Hepatocyte (in vitro differentiated cells): Measurements from ENCODE around the gene OR5B12. TPM values are rescaled to one million over a fixed set of nuclear protein-coding genes. Genes with fewer than 3 reads are reported as not detected.
"Not testable (repeated sequence)": the region's sequence is repeated elsewhere in the genome, so short reads cannot be mapped to it uniquely, and the experiment has no call there.

Experiments used
- DNase-seq: peaks from one replicate; pipeline ENCODE4 v3.0.0-alpha.2; 2016; ENCODE audit warnings: low spot score
- H2AFZ ChIP-seq: fragments of 200-600 bp; sonication (generic); 2 replicates; pipeline ENCODE4 v1.6.0; 2016; ENCODE audit warnings: antibody characterized with exemption, mild to moderate bottlenecking
- H3K27ac ChIP-seq: fragments of 200-600 bp; sonication (generic); 2 replicates; pipeline ENCODE4 v1.5.1; 2016; ENCODE audit warnings: mild to moderate bottlenecking
- H3K27me3 ChIP-seq: fragments of 200-600 bp; sonication (generic); 2 replicates; pipeline ENCODE4 v1.6.1; 2016
- H3K36me3 ChIP-seq: fragments of 200-600 bp; sonication (generic); replicated peaks from 2 replicates; pipeline ENCODE4 v1.5.1; 2016; ENCODE audit warnings: low read depth; ENCODE audit not compliant: insufficient read depth
- H3K4me1 ChIP-seq: fragments of 200-600 bp; sonication (generic); 2 replicates; pipeline ENCODE4 v1.5.1; 2016; ENCODE audit warnings: mild to moderate bottlenecking, moderate library complexity; ENCODE audit not compliant: insufficient read depth
- H3K4me2 ChIP-seq: fragments of 200-600 bp; sonication (generic); 2 replicates; pipeline ENCODE4 v1.6.0; 2016
- H3K4me3 ChIP-seq: fragments of 200-600 bp; sonication (generic); 2 replicates; pipeline ENCODE4 v1.5.1; 2016; ENCODE audit warnings: mild to moderate bottlenecking
- H3K79me2 ChIP-seq: fragments of 200-600 bp; sonication (generic); 2 replicates; pipeline ENCODE4 v1.6.0; 2017; ENCODE audit warnings: mild to moderate bottlenecking
- H3K9me2 ChIP-seq: fragments of 200-600 bp; sonication (generic); replicated peaks from 2 replicates; pipeline ENCODE4 v1.6.0; 2017; ENCODE audit warnings: mild to moderate bottlenecking; ENCODE audit not compliant: insufficient read depth
- H3K9me3 ChIP-seq: fragments of 200-600 bp; sonication (generic); 2 replicates; pipeline ENCODE4 v1.5.1; 2016; ENCODE audit warnings: low read depth, mild to moderate bottlenecking
- H4K20me1 ChIP-seq: fragments of 200-600 bp; sonication (generic); 2 replicates; pipeline ENCODE4 v1.6.0; 2016; ENCODE audit warnings: mild to moderate bottlenecking; ENCODE audit not compliant: insufficient read depth, poor library complexity, severe bottlenecking
- CTCF ChIP-seq: fragments of 200-600 bp; sonication (generic); IDR thresholded peaks from 2 replicates; pipeline ENCODE4 v1.5.1; 2016; ENCODE audit warnings: antibody characterized with exemption, mild to moderate bottlenecking; ENCODE audit not compliant: poor library complexity
- EZH2 ChIP-seq: fragments of 200-600 bp; sonication (generic); IDR thresholded peaks from 2 replicates; pipeline ENCODE4 v1.6.1; 2016; ENCODE audit warnings: antibody characterized with exemption, mild to moderate bottlenecking, borderline replicate concordance
- EZH2phosphoT487 ChIP-seq: fragments of 200-600 bp; sonication (generic); IDR thresholded peaks from one replicate; pipeline ENCODE4 v1.6.1; 2018; ENCODE audit warnings: antibody characterized with exemption, mild to moderate bottlenecking, low read depth, moderate library complexity; ENCODE audit not compliant: unreplicated experiment, severe bottlenecking
- WGBS: methylation state at CpG from one replicate; pipeline ENCODE4 v1.1.6; 2016; ENCODE audit warnings: low lambda C conversion rate; ENCODE audit errors: missing lambda C conversion rate; 5-methylcytosine and 5-hydroxymethylcytosine counted together
- polyA plus RNA-seq: library from polyadenylated mRNA; unstranded; fragments of >200 nt; fragmentation: Nextera tagmentation; extraction: Ambion mirVana; gene quantifications from 2 replicates; pipeline ENCODE4 v1.2.1, GENCODE V29; 2016
- total RNA-seq: library from RNA; depleted of rRNA; stranded (reverse); fragments of >200 nt; gene quantifications from 2 replicates; pipeline ENCODE4 v1.2.3, GENCODE V29; 2014

Gene OR5B12
- total and polyA plus RNA-seq, 2 experiments from 2014 or later: not detected

- H3K4me1 ChIP-seq: no peaks in the 10 kb centered on the region
- TF ChIP-seq CTCF (no peak), EZH2 (no peak), EZH2phosphoT487 (no peak)
- no peak overlapping the region for H3K27ac ChIP-seq
- H3K79me2 ChIP-seq: no peaks in the 10 kb centered on the region
- no peaks in the 10 kb centered on the region for H3K9me2 ChIP-seq
- 67% methylated on average over 3 of the region's 3 CpGs for WGBS
- H3K27me3 ChIP-seq: no peaks in the 10 kb centered on the region
- H3K36me3 ChIP-seq: no peaks in the 10 kb centered on the region
- no peak for DNase-seq
- no peak overlapping the region for H3K4me2 ChIP-seq
- H4K20me1 ChIP-seq: no peaks in the 10 kb centered on the region
- no peak overlapping the region for H3K4me3 ChIP-seq
- H3K9me3 ChIP-seq: no peaks in the 10 kb centered on the region
- no peak overlapping the region for H2AFZ ChIP-seq
Observed at GRCh38 chr11:58433638-58434203, 8.3 kb downstream of the OR5B12 start.

GRCh38 chr11:58429273-58429672, 12.8 kb downstream of the OR5B12 start:
- Histone ChIP-seq H3K9me2 (no peaks in the 10 kb centered on the region), H3K9me3 (no peaks in the 10 kb centered on the region), H3K79me2 (no peaks in the 10 kb centered on the region), H3K4me1 (no peaks in the 10 kb centered on the region), H3K4me3 (no peak overlapping the region), H3K27ac (no peak overlapping the region), H3K4me2 (no peak overlapping the region), H4K20me1 (no peaks in the 10 kb centered on the region), H3K27me3 (no peaks in the 10 kb centered on the region), H3K36me3 (no peaks in the 10 kb centered on the region), H2AFZ (no peak overlapping the region)
- WGBS: 53% methylated on average over 1 of the region's 1 CpG
- no peak for DNase-seq
- TF ChIP-seq EZH2phosphoT487 (no peak), CTCF (no peak), EZH2 (no peak)

- no peaks in the 10 kb centered on the region for H3K79me2 ChIP-seq
- H3K36me3 ChIP-seq: no peaks in the 10 kb centered on the region
- H4K20me1 ChIP-seq: no peaks in the 10 kb centered on the region
- TF ChIP-seq EZH2 (no peak), CTCF (no peak), EZH2phosphoT487 (no peak)
- H3K9me3 ChIP-seq: no peaks in the 10 kb centered on the region
- DNase-seq: no peak
- H3K27ac ChIP-seq: no peak within 1 kb of the TSS
- no peaks in the 10 kb centered on the region for H3K9me2 ChIP-seq
- no peak within 1 kb of the TSS for H3K4me3 ChIP-seq
- no peak within 1 kb of the TSS for H3K4me2 ChIP-seq
- no peak within 1 kb of the TSS for H2AFZ ChIP-seq
- no peaks in the 10 kb centered on the region for H3K4me1 ChIP-seq
- WGBS: 62% methylated on average over 3 of the region's 3 CpGs
- H3K27me3 ChIP-seq: no peaks in the 10 kb centered on the region
Observed at GRCh38 chr11:58428021-58428420, 14.0 kb downstream of the OR5B12 start, which contains the start of gene OR5B2. Gene OR5B2 (minus strand): TSS chr11:58428121. CDS start chr11:58423261, 4,860 bp downstream.

- 80% methylated on average over 1 of the region's 1 CpG for WGBS
- H3K79me2 ChIP-seq: no peaks in the 10 kb centered on the region
- TF ChIP-seq CTCF: no peak
- no peak within 1 kb of the TSS for H3K4me3 ChIP-seq
- H3K4me2 ChIP-seq: no peak within 1 kb of the TSS
- no peaks in the 10 kb centered on the region for H3K36me3 ChIP-seq
- H3K27ac ChIP-seq: no peak within 1 kb of the TSS
- no peak within 1 kb of the TSS for H2AFZ ChIP-seq
- no peak for DNase-seq
- H3K4me1 ChIP-seq: no peaks in the 10 kb centered on the region
- no peaks in the 10 kb centered on the region for H3K27me3 ChIP-seq
- H3K9me2 ChIP-seq: no peaks in the 10 kb centered on the region
- no peaks in the 10 kb centered on the region for H3K9me3 ChIP-seq
- no peaks in the 10 kb centered on the region for H4K20me1 ChIP-seq
Observed at GRCh38 chr11:58406774-58407173, 35.3 kb downstream of the OR5B12 start, which contains the start of gene OR5B3. Gene OR5B3 (minus strand): TSS chr11:58406874. CDS start chr11:58403409, 3,465 bp downstream.

GRCh38 chr11:58399622-58400021, 42.4 kb downstream of the OR5B12 start:
- not testable (repeated sequence) for H3K4me3 ChIP-seq, DNase-seq, H3K4me1 ChIP-seq, H3K36me3 ChIP-seq, H3K9me3 ChIP-seq, H4K20me1 ChIP-seq, H3K27me3 ChIP-seq, H2AFZ ChIP-seq, H3K4me2 ChIP-seq, H3K27ac ChIP-seq, H3K9me2 ChIP-seq, H3K79me2 ChIP-seq
- 86% methylated on average over 1 of the region's 2 CpGs for WGBS
